Mammary epithelial cell (primary cell): ENCODE results near the gene ZNF683.

Source experiments
- EZH2 ChIP-seq: IDR thresholded peaks from 2 replicates; pipeline ENCODE4 v1.6.1; 2012; ENCODE audit warnings: low read length, inconsistent platforms, borderline replicate concordance
- TF ChIP-seq, protein P1 (sequence below), 2 donors: IDR thresholded peaks in 1 of 2; conservative IDR thresholded peaks in 1 of 2; 2 replicates each; pipeline ENCODE4 v1.5.1; 2011 to 2012; ENCODE audit warnings: inconsistent platforms in 2 of 2, low read length in 2 of 2, mild to moderate bottlenecking in 2 of 2, control low read depth in 1 of 2, low read depth in 1 of 2; ENCODE audit not compliant: insufficient read depth in 1 of 2; ENCODE audit errors: extremely low read depth in 1 of 2

GRCh38 chr1:26409191-26409807, 36.7 kb upstream of the ZNF683 start:
- TF ChIP-seq EZH2, result no peak
- TF ChIP-seq, protein P1, sequence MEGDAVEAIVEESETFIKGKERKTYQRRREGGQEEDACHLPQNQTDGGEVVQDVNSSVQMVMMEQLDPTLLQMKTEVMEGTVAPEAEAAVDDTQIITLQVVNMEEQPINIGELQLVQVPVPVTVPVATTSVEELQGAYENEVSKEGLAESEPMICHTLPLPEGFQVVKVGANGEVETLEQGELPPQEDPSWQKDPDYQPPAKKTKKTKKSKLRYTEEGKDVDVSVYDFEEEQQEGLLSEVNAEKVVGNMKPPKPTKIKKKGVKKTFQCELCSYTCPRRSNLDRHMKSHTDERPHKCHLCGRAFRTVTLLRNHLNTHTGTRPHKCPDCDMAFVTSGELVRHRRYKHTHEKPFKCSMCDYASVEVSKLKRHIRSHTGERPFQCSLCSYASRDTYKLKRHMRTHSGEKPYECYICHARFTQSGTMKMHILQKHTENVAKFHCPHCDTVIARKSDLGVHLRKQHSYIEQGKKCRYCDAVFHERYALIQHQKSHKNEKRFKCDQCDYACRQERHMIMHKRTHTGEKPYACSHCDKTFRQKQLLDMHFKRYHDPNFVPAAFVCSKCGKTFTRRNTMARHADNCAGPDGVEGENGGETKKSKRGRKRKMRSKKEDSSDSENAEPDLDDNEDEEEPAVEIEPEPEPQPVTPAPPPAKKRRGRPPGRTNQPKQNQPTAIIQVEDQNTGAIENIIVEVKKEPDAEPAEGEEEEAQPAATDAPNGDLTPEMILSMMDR (conservative IDR thresholded peaks at IDR 0.05 in 1 of 2, IDR thresholded peaks at IDR 0.05 in 1 of 2; ENCODE audit: extremely low read depth in 1 of 2, insufficient read depth in 1 of 2, low read depth in 1 of 2, low read length in 2 of 2), result no peak
